Pancreas (tissue), 10 donors: Measurements from ENCODE around the gene DNAL4. TPM values are rescaled to one million over a fixed set of nuclear protein-coding genes. Genes with fewer than 3 reads are reported as not detected.
"Not testable (repeated sequence)": the region's sequence is repeated elsewhere in the genome, so short reads cannot be mapped to it uniquely, and the experiment has no call there.

Source experiments
- ATAC-seq, 4 donors: fragments of 200-7000 bp; cut with Tn5 transposase; one replicate each; pipeline versions ENCODE4 v1.8.0 to v1.9.1; 2020; ENCODE audit warnings: mild to moderate bottlenecking in 4 of 4, moderate library complexity in 4 of 4
- DNase-seq, 6 donors: peaks; one replicate each; pipeline ENCODE4 v3.0.0-alpha.2; 2020
- FAIRE-seq: peaks from 2 replicates; lab custom pipeline; 2012; peaks lifted over from hg19 to GRCh38; lab: Jason Lieb, UNC
- H3K27ac ChIP-seq, 4 donors: fragments of 200-600 bp; sonication (generic); 1 replicate in 3 of 4; 2 replicates in 1 of 4; pipeline versions ENCODE4 v1.5.0 to v1.8.0; 2020
- H3K27me3 ChIP-seq, 4 donors: fragments of 200-600 bp; one replicate each; pipeline ENCODE4 v1.8.0; 2021
- H3K36me3 ChIP-seq, 3 donors: fragments of 200-600 bp; sonication (generic) in 1 of 3; one replicate each; pipeline versions ENCODE4 v1.5.0 to v1.8.0; 2020 to 2021
- H3K4me1 ChIP-seq, 3 donors: fragments of 200-600 bp; one replicate each; pipeline ENCODE4 v1.8.0; 2021
- H3K4me3 ChIP-seq, 4 donors: fragments of 200-600 bp; sonication (generic) in 2 of 4; one replicate each; pipeline versions ENCODE4 v1.5.0 to v1.8.0; 2020 to 2021
- H3K9me3 ChIP-seq, 4 donors: fragments of 200-600 bp; one replicate each; pipeline ENCODE4 v1.8.0; 2021
- WGBS, 2 donors: extraction: QIAGEN DNeasy Blood & Tissue Kit; methylation state at CpG; one replicate each; pipeline ENCODE4 v1.1.7; 2013; 5-methylcytosine and 5-hydroxymethylcytosine counted together
- intact Hi-C, 3 donors: fragments of 100-400 bp; cut with DNase I; formaldehyde crosslinking; loops; one replicate each; pipeline versions ENCODE4 v1.11.1 to v1.14.2; 2022
- polyA plus RNA-seq, 2 donors: library from polyadenylated mRNA; stranded (reverse); fragments of 200-250 nt; gene quantifications; one replicate each; pipeline ENCODE4 v1.2.3, GENCODE V29; 2013
- total RNA-seq, 6 donors: library from RNA; stranded (reverse); fragmentation: NEBNext Ultra II Directional in 4 of 6; extraction: Animal tissue kit (Norgen Biotek cat#: 25700) in 4 of 6; gene quantifications; one replicate each; pipeline versions ENCODE4 v1.2.1 to v1.2.4, GENCODE V29; 2021 to 2023
- TF ChIP-seq, protein P1 (sequence below), 4 donors: fragments of 200-600 bp; sonication (generic) in 3 of 4; IDR thresholded peaks; one replicate each; pipeline versions ENCODE4 v1.5.0 to v1.8.0; 2021; ENCODE audit warnings: antibody characterized with exemption in 4 of 4
- donor health status: healthy with polysubstance abuse.
- donor health status: DM: no; HTN: no; CAD: no; lungs with moderate emphysema.
- donor health status: DM: no; HTN: no; CAD: no.
- donor health status: control.
- donor health status: control.
- donor health status: Bipolar disorder and iron deficiency.
- donor health status: DM: yes; HTN: yes; CAD: no.
- donor health status: DM: no; HTN: no; CAD: no.
- donor health status: DM: no; HTN: no; CAD: no.
- donor health status: DM: yes; HTN: yes; CAD: no.

DNAL4 gene
- total and polyA plus RNA-seq, 8 donors = 7.7 to 16.2 (median 11.1) TPM

DNA sequence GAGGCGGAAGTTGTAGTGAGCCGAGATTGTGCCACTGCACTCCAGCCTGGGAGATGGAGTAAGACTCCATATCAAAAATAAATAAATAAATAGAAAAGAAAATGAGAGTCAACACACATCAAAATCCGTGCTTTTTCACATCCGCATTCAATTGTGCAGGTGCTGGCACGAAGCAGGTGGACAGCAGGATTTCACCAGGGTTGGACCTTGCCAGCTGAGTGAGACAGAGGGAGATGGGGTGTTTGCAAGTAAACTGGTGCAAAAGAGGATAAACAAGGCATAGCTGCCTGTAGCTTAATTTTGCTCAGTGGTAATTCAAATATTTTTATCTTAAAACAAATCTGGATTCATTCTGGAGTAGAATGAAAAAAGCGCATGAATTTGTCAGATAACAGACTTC is 23.3 kb upstream of the DNAL4 start:
- DNase-seq = no peak
- H3K36me3 ChIP-seq = no peaks in the 10 kb centered on the region
- H3K9me3 ChIP-seq = no peaks in the 10 kb centered on the region
- H3K4me3 ChIP-seq = no peak overlapping the region
- no peak for ATAC-seq
- H3K4me1 ChIP-seq = no peaks in the 10 kb centered on the region
- no peak for FAIRE-seq
- TF ChIP-seq, protein P1, sequence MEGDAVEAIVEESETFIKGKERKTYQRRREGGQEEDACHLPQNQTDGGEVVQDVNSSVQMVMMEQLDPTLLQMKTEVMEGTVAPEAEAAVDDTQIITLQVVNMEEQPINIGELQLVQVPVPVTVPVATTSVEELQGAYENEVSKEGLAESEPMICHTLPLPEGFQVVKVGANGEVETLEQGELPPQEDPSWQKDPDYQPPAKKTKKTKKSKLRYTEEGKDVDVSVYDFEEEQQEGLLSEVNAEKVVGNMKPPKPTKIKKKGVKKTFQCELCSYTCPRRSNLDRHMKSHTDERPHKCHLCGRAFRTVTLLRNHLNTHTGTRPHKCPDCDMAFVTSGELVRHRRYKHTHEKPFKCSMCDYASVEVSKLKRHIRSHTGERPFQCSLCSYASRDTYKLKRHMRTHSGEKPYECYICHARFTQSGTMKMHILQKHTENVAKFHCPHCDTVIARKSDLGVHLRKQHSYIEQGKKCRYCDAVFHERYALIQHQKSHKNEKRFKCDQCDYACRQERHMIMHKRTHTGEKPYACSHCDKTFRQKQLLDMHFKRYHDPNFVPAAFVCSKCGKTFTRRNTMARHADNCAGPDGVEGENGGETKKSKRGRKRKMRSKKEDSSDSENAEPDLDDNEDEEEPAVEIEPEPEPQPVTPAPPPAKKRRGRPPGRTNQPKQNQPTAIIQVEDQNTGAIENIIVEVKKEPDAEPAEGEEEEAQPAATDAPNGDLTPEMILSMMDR (IDR thresholded peaks at IDR 0.05) = no peak
- no peak overlapping the region for H3K27ac ChIP-seq
- 80 to 83% methylated on average over 6 of the region's 6 CpGs for WGBS, 2 donors
- no peaks in the 10 kb centered on the region for H3K27me3 ChIP-seq
- intact Hi-C loops = no loop called here

DNA sequence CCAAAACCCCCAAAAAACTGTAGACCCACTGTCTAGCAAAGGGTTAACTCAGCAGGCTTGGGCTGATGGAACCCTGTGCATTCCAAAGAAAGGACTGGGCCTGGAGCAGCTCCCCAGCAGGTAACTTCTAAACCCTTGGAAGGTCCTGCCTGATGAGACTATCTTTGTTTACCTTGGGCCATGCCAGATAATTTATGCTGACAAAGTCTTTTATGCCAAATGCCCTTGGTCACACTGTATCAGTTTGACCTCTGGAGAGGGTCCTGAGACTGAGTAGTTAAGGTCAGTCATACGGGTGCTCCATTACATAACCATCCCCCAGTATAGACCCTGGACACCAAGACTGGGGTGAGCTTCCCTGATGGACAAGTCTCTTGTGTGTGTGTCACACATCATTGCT is 21.9 kb upstream of the DNAL4 start:
- TF ChIP-seq, protein P1 (IDR thresholded peaks at IDR 0.05) = no peak
- Histone ChIP-seq H3K27me3 (no peaks in the 10 kb centered on the region), H3K36me3 (no peaks in the 10 kb centered on the region), H3K9me3 (no peaks in the 10 kb centered on the region), H3K4me3 (no peak overlapping the region), H3K4me1 (no peaks in the 10 kb centered on the region), H3K27ac (no peak overlapping the region)
- FAIRE-seq (no peak), DNase-seq (no peak), ATAC-seq (no peak)
- intact Hi-C loops = no loop called here
- 13 to 18% methylated on average over 1 of the region's 1 CpG for whole genome bisulfite sequencing, 2 donors

DNA sequence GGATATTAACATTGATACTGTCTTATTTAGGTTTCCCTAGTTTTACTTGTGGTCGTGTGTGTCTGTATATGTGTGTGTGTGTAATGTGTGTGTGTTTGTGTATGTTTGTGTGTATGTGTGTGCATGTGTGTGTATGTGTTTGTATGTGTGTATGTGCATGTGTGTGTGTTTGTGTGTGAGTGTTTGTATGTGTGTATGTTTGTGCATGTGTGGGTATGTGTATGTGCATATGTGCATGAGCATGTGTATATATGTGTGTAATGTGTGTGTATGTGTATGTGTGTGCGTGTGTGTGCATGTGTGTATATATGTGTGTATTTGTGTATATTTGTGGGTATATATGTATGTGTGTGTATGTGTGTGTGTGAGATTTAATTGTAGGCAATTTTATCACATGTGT is 17.3 kb upstream of the DNAL4 start:
- TF ChIP-seq, protein P1 (IDR thresholded peaks at IDR 0.05) = no peak
- intact Hi-C loops = no loop called here
- Histone ChIP-seq H3K27me3 (no peaks in the 10 kb centered on the region), H3K4me3 (no peak overlapping the region), H3K9me3 (no peaks in the 10 kb centered on the region), H3K4me1 (no peaks in the 10 kb centered on the region), H3K36me3 (no peaks in the 10 kb centered on the region), H3K27ac (no peak overlapping the region)
- WGBS, 2 donors = 67 to 79% methylated on average over 2 of the region's 2 CpGs
- DNase-seq = no peak
- no peak for ATAC-seq
- FAIRE-seq = no peak

DNA sequence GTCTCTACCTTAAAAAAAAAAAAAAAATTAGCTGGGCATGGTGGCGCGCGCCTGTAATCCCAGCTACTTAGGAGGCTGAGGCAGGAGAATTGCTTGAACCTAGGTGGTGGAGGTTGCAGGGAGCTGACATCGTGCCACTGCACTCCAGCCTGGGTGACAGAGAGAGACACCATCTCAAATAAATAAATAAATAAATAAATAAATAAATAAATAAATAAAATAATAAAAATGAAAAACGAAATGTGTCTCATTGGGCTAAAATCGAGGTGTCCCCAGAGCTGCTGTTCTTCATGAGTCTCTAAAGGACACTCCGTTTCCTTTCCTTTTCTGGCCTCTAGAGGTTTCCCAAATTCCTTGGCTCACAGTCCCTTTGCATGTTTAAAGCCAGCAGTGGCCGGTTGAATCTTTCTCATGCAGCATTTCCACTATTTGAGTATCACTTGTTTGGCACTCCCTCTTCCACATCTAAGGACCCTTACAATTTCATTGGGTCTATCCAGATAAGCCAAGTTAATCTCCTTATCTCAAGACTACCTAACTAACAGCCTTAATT is 11.2 kb upstream of the DNAL4 start:
- intact Hi-C loops = not testable (repeated sequence)

DNA sequence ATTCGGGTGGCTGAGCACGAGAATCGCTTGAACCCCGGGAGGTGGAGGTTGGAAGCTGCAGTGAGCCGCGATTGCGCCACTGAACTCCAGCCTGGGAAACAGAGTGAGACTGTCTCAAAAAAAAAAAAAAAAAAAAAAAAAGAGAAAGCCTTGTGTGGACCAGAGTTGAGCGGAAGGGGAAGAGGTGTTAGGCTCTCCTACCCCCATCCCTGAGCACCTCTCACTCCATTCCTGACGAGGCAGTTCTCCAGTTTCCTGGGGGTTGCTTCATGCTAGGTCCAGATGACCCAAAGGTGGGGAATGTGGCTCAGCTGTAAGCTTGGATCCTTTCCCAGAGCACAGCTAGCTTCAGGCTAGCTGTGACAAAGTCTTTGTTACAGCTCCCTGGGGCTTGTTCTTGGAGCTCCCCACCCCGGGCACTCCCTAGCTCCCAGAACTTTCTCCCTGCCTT is 8.8 kb upstream of the DNAL4 start:
- Histone ChIP-seq H3K9me3 (no peaks in the 10 kb centered on the region), H3K27me3 (no peaks in the 10 kb centered on the region), H3K27ac (no peak overlapping the region), H3K4me1 (no peaks in the 10 kb centered on the region), H3K4me3 (no peak overlapping the region), H3K36me3 (no peaks in the 10 kb centered on the region)
- FAIRE-seq (no peak), DNase-seq (peak in 3 of 6 donors; percentile 49 to 68 (median 60)), ATAC-seq (peak; percentile 77 to 97 (median 91))
- intact Hi-C loops = no loop called here
- TF ChIP-seq, protein P1 (IDR thresholded peaks at IDR 0.05) = no peak
- 20 to 29% methylated on average over 10 of the region's 10 CpGs for WGBS, 2 donors

More for the DNA sequence above, 11.2 kb upstream of the DNAL4 start:
- not testable (repeated sequence) for H3K27ac ChIP-seq, H3K9me3 ChIP-seq, FAIRE-seq, DNase-seq, H3K4me1 ChIP-seq, ATAC-seq, H3K4me3 ChIP-seq, H3K27me3 ChIP-seq, H3K36me3 ChIP-seq
- 76 to 86% methylated on average over 8 of the region's 8 CpGs for WGBS, 2 donors
